GM12873 (cell line): Measurements from ENCODE around the gene CDIP1.

Experiments
- TF ChIP-seq, protein P1 (sequence below): IDR thresholded peaks from 2 replicates; pipeline ENCODE4 v1.5.1; 2012; ENCODE audit warnings: low read depth, mild to moderate bottlenecking, moderate library complexity, low read length, control low read depth; ENCODE audit not compliant: insufficient read depth; ENCODE audit errors: missing control alignments

The CDIP1 gene

DNA sequence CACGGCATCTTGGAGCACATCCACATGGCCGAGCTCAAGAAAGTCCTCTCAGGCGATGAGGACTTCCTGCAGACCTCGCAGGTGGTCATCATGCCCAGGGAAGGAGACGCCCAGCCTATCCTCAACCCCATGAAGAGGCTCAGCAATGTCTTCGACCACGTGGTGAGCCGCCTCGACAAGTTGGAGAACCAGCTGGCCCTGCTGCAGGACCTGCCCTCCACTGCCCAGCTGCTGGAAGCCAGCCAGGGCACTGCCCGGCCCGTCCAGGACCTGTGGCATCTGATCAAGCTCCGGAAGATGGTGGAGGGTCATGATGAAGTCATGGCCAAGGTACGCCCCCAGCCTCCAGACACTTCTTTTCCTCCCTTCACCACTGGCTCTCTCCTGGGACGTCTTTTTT lies 18.0 kb upstream of the CDIP1 start:
- TF ChIP-seq, protein P1, sequence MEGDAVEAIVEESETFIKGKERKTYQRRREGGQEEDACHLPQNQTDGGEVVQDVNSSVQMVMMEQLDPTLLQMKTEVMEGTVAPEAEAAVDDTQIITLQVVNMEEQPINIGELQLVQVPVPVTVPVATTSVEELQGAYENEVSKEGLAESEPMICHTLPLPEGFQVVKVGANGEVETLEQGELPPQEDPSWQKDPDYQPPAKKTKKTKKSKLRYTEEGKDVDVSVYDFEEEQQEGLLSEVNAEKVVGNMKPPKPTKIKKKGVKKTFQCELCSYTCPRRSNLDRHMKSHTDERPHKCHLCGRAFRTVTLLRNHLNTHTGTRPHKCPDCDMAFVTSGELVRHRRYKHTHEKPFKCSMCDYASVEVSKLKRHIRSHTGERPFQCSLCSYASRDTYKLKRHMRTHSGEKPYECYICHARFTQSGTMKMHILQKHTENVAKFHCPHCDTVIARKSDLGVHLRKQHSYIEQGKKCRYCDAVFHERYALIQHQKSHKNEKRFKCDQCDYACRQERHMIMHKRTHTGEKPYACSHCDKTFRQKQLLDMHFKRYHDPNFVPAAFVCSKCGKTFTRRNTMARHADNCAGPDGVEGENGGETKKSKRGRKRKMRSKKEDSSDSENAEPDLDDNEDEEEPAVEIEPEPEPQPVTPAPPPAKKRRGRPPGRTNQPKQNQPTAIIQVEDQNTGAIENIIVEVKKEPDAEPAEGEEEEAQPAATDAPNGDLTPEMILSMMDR = no peak

DNA sequence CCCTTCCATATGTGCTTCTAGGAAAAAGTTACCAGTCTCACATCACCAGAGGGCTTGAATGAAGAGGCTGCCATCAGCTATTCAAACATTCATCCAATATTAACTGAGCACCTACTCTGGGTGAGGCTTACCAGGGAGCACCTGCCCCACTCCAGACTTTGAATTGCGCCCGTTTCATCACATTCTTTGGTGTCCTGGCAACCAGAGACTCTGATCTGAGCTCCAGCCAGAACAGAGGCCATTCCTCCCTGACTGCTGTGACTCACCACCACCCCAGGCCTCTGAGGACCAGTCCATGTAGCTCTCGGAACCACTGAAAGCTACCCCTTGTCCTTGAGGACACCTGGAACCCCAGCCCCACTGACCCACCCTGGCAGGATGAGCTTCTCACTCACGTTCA lies 17.5 kb upstream of the CDIP1 start, which contains the start of gene C16orf96:
C16orf96 (plus strand) TSS at position 229 of the 400 bp plus-strand sequence; CDS start at position 379, 150 bp downstream.
- TF ChIP-seq, protein P1 = no peak

DNA sequence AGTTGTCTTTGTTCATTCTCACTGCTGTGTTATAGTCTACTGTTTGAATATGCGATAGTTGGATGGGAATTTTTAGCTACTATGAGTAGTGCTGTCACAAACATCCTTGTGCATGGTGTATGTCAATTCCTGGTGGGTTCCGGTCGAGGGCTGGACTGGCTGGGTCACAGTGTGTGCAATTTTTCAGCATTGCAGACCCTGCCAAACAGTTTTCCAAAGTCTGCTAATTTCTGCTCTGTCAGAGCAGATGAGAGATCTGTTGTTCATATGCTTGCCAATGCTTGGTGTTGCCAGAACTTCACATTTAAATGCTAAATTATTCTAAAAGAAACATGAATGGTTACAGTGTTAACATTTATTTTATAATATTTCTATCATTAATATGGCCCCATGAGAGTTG lies 14.0 kb upstream of the CDIP1 start:
- TF ChIP-seq, protein P1 = no peak

DNA sequence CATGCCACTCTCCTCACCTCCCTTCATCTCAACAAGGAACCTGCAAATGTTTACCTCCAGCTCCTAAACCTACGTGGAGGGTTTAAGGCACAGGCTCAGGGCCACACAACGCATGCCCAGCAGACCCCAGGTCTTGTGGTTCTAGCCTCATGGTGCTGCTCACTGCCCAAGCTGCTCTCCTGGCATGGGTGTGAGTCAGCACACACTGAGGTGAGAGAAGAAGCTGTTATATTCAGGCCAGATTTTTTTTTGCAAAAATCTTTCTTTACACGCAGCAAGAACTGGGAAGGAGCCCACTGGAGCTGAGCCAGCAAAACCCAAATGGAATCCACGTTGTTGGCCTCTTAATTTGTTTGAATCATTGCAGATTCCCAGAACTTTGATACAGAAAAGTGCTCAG lies 12.0 kb upstream of the CDIP1 start:
- TF ChIP-seq, protein P1 = no peak

DNA sequence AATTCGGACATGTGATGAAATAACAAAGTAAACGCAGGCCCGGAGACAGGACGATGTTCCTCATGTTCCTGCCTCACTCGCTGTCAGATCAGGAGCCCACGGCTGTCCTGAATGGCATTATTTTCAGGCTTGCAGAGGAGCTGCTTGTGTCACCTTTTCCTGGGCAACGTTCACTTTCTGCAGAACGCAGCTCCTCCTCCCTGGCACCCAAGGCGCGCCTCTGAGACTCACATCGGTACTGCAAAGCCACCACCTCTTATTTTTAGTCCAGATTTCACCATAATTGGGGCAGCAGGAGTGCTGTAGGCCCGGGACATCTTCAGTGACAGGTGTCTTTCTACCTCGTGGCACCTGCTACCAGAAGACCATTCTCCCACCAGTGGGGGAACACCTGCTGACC lies 9.6 kb upstream of the CDIP1 start:
- TF ChIP-seq, protein P1 = no peak

DNA sequence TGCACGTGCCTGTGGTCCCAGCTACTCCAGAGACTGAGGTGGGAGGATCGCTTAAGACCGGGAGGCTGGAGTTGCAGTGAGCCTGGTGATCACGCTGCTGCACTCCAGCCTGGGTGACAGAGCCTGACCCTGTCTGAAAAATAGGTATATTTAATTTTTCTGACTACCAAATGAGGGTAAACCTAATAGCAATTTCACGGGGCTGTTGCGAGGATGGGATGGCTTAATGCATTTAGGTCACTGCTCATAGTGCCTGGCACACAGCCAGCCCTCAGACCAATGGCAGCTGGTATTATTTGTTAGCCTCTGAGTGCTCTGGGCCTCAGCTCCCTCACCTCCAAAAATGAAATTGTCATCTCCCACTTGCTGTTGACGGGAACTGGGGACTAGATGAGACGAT lies 5.9 kb upstream of the CDIP1 start:
- TF ChIP-seq, protein P1 = no peak

DNA sequence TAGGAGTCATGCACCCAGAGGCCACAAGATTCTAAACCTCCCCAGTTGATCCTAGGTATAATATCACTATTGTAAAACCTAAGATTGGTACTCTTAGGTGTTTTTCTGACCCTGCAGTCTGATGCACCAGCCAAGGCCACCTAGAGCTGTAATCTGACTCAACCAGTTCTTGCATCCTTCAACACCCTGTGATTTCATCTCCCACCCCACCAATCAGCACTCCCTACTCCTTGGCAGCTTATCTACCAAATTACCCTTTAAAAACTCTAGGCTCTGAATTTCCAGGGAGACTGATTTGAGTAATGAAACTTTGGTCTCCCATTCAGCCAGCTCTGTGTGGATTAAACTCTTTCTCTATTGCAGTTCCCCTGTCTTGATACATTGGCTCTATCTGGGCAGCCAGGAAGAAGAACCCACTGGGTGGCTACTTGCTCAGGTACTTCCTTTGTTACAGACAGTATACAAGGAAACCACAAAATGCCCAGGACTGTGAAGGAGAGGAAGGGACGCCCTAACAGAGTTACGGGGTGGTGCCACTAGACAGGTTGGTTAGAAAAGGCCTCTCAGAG lies 1.2 kb upstream of the CDIP1 start:
- TF ChIP-seq, protein P1 = no peak
